Astrocyte (in vitro differentiated cells and primary cell): ENCODE data around the gene C1orf53. TPM values are rescaled to one million over a fixed set of nuclear protein-coding genes. Genes with fewer than 3 reads are reported as not detected.

Experiments used
- DNase-seq: peaks from one replicate; pipeline ENCODE4 v3.0.0-alpha.2; 2010; ENCODE audit warnings: low read depth
- FAIRE-seq: peaks from 2 replicates; lab custom pipeline; 2011; peaks lifted over from hg19 to GRCh38; lab: Jason Lieb, UNC
- H2AFZ ChIP-seq: 2 replicates; pipeline ENCODE4 v1.6.0; 2012; ENCODE audit warnings: low read depth, low read length, inconsistent platforms
- H3K27ac ChIP-seq: 2 replicates; pipeline ENCODE4 v1.5.1; 2011; ENCODE audit warnings: low read depth, low read length, inconsistent platforms
- H3K27me3 ChIP-seq: 2 replicates; pipeline ENCODE4 v1.6.0; 2011; ENCODE audit warnings: low read length, inconsistent platforms; ENCODE audit not compliant: insufficient read depth
- H3K36me3 ChIP-seq: 2 replicates; pipeline ENCODE4 v1.5.1; 2011; ENCODE audit warnings: low read length, inconsistent platforms; ENCODE audit not compliant: insufficient read depth
- H3K4me1 ChIP-seq: 2 replicates; pipeline ENCODE4 v1.5.1; 2011; ENCODE audit warnings: low read length, inconsistent platforms; ENCODE audit not compliant: insufficient read depth
- H3K4me2 ChIP-seq: 2 replicates; pipeline ENCODE4 v1.6.0; 2012; ENCODE audit warnings: low read length, inconsistent platforms
- H3K4me3 ChIP-seq: 2 replicates; pipeline ENCODE4 v1.5.1; 2011; ENCODE audit warnings: low read depth, mild to moderate bottlenecking, low read length, inconsistent platforms; ENCODE audit not compliant: insufficient read depth
- H3K79me2 ChIP-seq: 2 replicates; pipeline ENCODE4 v1.6.0; 2012; ENCODE audit warnings: mild to moderate bottlenecking, low read length, inconsistent platforms; ENCODE audit not compliant: insufficient read depth
- H3K9ac ChIP-seq: 2 replicates; pipeline ENCODE4 v1.6.0; 2012; ENCODE audit warnings: mild to moderate bottlenecking, low read length, inconsistent platforms
- H3K9me3 ChIP-seq: 2 replicates; pipeline ENCODE4 v1.5.1; 2012; ENCODE audit warnings: low read depth, mild to moderate bottlenecking, low read length, inconsistent platforms; ENCODE audit not compliant: insufficient read depth
- H4K20me1 ChIP-seq: 2 replicates; pipeline ENCODE4 v1.6.0; 2012; ENCODE audit warnings: low read length, inconsistent platforms; ENCODE audit not compliant: insufficient read depth
- H3K27ac Mint-ChIP-seq: one replicate; pipeline ENCODE4 v1.8.0; 2021; ENCODE audit warnings: mild to moderate bottlenecking, mixed read lengths; ENCODE audit not compliant: unreplicated experiment
- H3K27me3 Mint-ChIP-seq: one replicate; pipeline ENCODE4 v1.8.0; 2021; ENCODE audit warnings: low read depth, mixed read lengths; ENCODE audit not compliant: unreplicated experiment
- H3K36me3 Mint-ChIP-seq: one replicate; pipeline ENCODE4 v1.8.0; 2021; ENCODE audit warnings: low read depth, mixed read lengths; ENCODE audit not compliant: unreplicated experiment
- H3K4me1 Mint-ChIP-seq: one replicate; pipeline ENCODE4 v1.8.0; 2021; ENCODE audit warnings: low read depth, mixed read lengths; ENCODE audit not compliant: unreplicated experiment
- H3K4me3 Mint-ChIP-seq: one replicate; pipeline ENCODE4 v1.8.0; 2021; ENCODE audit warnings: mild to moderate bottlenecking, moderate library complexity, mixed read lengths; ENCODE audit not compliant: unreplicated experiment
- H3K9me3 Mint-ChIP-seq: one replicate; pipeline ENCODE4 v1.8.0; 2021; ENCODE audit warnings: mild to moderate bottlenecking, mixed read lengths; ENCODE audit not compliant: unreplicated experiment
- EZH2 ChIP-seq: IDR thresholded peaks from 2 replicates; pipeline ENCODE4 v1.6.1; 2012; ENCODE audit warnings: mild to moderate bottlenecking, low read length, inconsistent platforms; ENCODE audit not compliant: insufficient read depth
- total RNA-seq: library from RNA; stranded (reverse); gene quantifications from 2 replicates; pipeline ENCODE4 v1.2.1, GENCODE V29; 2021
- TF ChIP-seq, protein P1 (sequence below): IDR thresholded peaks from 2 replicates; pipeline ENCODE4 v1.5.1; 2011; ENCODE audit warnings: low read depth, mild to moderate bottlenecking, inconsistent platforms, low read length, moderate library complexity; ENCODE audit not compliant: insufficient read depth

The C1orf53 gene
- total RNA-seq, 1 donor from 2014 or later, result 7.9 TPM

DNA sequence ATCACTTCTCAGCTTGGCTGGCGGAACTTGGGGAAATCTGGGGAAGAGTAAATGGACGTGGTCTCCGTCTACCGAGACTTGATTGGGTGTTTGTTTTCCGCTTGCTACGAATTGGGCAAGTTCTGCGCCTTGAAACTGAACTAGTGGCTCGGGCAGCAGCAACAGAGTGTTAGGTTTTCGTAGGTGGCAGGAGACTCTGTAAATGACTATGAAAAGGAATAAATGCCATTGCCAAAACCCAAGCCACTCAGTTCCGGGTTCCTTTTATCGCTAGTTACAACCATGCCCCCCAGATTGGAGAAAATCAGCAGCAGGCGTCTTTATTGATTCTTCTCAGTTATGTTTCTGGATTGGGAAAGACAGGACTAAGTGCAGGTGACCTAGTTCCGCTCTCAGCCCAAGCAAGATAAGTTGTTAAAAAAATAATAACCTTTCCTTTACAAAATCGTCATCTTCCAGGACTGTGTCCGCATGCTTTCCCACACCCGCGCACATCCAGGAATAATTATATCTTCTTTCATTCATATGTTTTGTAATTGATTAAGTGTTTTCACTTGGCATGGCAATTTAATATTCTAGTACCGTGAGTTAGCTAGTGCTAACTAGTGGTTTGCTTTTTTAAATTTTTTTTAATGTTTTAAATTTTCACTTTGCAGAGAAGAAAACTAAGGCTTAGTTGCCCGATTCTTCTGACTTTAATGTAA lies 18.1 kb downstream of the C1orf53 start:
- FAIRE-seq, result no peak
- peaks cover 6% of the 10 kb centered on the region for H3K4me1 Mint-ChIP-seq
- Histone ChIP-seq H3K27me3 (peaks cover 81% of the 10 kb centered on the region), H3K9me3 (no peaks in the 10 kb centered on the region), H3K27ac (no peak overlapping the region), H2AFZ (no peak overlapping the region), H3K4me3 (no peak overlapping the region), H3K4me1 (peaks cover 4% of the 10 kb centered on the region), H3K9ac (no peak overlapping the region), H3K4me2 (no peak overlapping the region), H4K20me1 (peaks cover 8% of the 10 kb centered on the region), H3K36me3 (no peaks in the 10 kb centered on the region), H3K79me2 (no peaks in the 10 kb centered on the region)
- peaks cover 80% of the 10 kb centered on the region for H3K27me3 Mint-ChIP-seq
- no peak overlapping the region for H3K4me3 Mint-ChIP-seq
- no peak overlapping the region for H3K27ac Mint-ChIP-seq
- DNase-seq, result no peak
- no peak for TF ChIP-seq EZH2
- TF ChIP-seq, protein P1, sequence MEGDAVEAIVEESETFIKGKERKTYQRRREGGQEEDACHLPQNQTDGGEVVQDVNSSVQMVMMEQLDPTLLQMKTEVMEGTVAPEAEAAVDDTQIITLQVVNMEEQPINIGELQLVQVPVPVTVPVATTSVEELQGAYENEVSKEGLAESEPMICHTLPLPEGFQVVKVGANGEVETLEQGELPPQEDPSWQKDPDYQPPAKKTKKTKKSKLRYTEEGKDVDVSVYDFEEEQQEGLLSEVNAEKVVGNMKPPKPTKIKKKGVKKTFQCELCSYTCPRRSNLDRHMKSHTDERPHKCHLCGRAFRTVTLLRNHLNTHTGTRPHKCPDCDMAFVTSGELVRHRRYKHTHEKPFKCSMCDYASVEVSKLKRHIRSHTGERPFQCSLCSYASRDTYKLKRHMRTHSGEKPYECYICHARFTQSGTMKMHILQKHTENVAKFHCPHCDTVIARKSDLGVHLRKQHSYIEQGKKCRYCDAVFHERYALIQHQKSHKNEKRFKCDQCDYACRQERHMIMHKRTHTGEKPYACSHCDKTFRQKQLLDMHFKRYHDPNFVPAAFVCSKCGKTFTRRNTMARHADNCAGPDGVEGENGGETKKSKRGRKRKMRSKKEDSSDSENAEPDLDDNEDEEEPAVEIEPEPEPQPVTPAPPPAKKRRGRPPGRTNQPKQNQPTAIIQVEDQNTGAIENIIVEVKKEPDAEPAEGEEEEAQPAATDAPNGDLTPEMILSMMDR, result no peak
- H3K9me3 Mint-ChIP-seq, result peaks cover 23% of the 10 kb centered on the region
- peaks cover 2% of the 10 kb centered on the region for H3K36me3 Mint-ChIP-seq

DNA sequence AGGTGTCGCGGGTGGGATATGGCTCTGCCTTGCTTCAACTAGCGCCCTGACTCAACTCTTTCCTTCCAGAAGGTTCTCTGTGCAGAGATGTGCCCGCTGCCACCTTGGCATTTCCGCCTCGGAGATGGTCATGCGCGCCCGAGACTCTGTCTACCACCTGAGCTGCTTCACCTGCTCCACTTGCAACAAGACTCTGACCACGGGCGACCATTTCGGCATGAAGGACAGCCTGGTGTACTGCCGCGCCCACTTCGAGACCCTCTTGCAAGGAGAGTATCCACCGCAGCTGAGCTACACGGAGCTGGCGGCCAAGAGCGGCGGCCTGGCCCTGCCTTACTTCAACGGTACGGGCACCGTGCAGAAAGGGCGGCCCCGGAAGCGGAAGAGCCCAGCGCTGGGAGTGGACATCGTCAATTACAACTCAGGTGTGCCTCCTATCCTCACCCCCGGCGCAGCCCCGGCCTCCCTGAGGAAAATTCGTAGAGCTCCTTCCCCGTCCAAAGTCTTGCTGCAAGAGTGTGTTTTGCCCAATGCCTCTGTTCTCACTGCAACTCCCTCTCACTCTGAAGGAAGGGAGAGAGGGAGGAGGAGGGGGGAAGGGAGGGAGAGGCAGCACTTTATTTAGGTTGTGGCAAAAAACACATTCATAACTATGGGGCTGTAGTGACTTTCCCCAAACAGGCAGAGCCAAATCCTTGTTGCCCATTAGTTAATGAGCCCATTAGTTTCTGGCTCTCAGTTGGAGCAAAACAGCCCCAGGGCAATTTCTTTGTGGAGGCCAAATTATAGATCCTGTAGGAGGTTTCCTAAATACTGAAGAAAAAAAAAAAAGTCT lies 19.0 kb downstream of the C1orf53 start:
- H3K4me1 Mint-ChIP-seq, result peaks cover 5% of the 10 kb centered on the region
- Histone ChIP-seq H3K27me3 (peaks cover 78% of the 10 kb centered on the region), H4K20me1 (peaks cover 8% of the 10 kb centered on the region), H3K4me1 (peaks cover 4% of the 10 kb centered on the region), H3K27ac (no peak overlapping the region), H2AFZ (no peak overlapping the region), H3K36me3 (no peaks in the 10 kb centered on the region), H3K9me3 (no peaks in the 10 kb centered on the region), H3K4me3 (no peak overlapping the region), H3K79me2 (no peaks in the 10 kb centered on the region), H3K4me2 (no peak overlapping the region), H3K9ac (no peak overlapping the region)
- H3K27me3 Mint-ChIP-seq, result peaks cover 72% of the 10 kb centered on the region
- TF ChIP-seq EZH2, result no peak
- TF ChIP-seq, protein P1, result no peak
- H3K4me3 Mint-ChIP-seq, result no peak overlapping the region
- FAIRE-seq, result no peak
- H3K36me3 Mint-ChIP-seq, result peaks cover 2% of the 10 kb centered on the region
- peaks cover 23% of the 10 kb centered on the region for H3K9me3 Mint-ChIP-seq
- no peak for DNase-seq
- H3K27ac Mint-ChIP-seq, result no peak overlapping the region
